ENCODE measurements around the gene CSRNP3. TPM values are rescaled to one million over a fixed set of nuclear protein-coding genes. Genes with fewer than 3 reads are reported as not detected.

Gene CSRNP3
- polyA plus RNA-seq, 1 donor (not counting 4 experiments of a cell fraction or from before 2014, with no cell fraction given), result 0.87 TPM

- Histone ChIP-seq H4K20me1 (ENCODE audit: control insufficient read depth, extremely low read depth, insufficient read depth, low read length) (no peaks in the 10 kb centered on the region), H3K27ac (ENCODE audit: control insufficient read depth, insufficient read depth, low read length) (no peak overlapping the region), H3K27me3 (ENCODE audit: control insufficient read depth, extremely low read depth, insufficient read depth, low read length) (no peaks in the 10 kb centered on the region), H3K9me1 (ENCODE audit: control insufficient read depth, extremely low read depth, insufficient read depth, low read length) (no peaks in the 10 kb centered on the region), H2AFZ (ENCODE audit: control insufficient read depth, low read length) (no peak overlapping the region), H3K9me3 (ENCODE audit: control insufficient read depth, low read depth, low read length) (no peaks in the 10 kb centered on the region), H3K9ac (ENCODE audit: control insufficient read depth, extremely low read depth, insufficient read depth, low read length) (no peak overlapping the region), H3K4me1 (ENCODE audit: control insufficient read depth, extremely low read depth, insufficient read depth, low read length) (no peaks in the 10 kb centered on the region), H3K36me3 (ENCODE audit: control insufficient read depth in 2 of 2, extremely low read depth in 1 of 2, insufficient read depth in 2 of 2, low read length in 2 of 2) (no peaks in the 10 kb centered on the region), H3K4me3 (ENCODE audit: control insufficient read depth in 2 of 3, extremely low read depth in 1 of 3, insufficient read depth in 2 of 3, low read depth in 1 of 3, low read length in 3 of 3) (no peak overlapping the region), H3K79me2 (ENCODE audit: control insufficient read depth, insufficient read depth, low read length) (no peaks in the 10 kb centered on the region), H3K4me2 (ENCODE audit: control insufficient read depth, extremely low read depth, insufficient read depth, low read depth, low read length) (no peak overlapping the region)
- dilution Hi-C loops (cut with MboI; ENCODE audit: extremely low pct_ligation_motif_present, low sequenced_read_pairs), result no loop called here
- TF ChIP-seq, protein P1, sequence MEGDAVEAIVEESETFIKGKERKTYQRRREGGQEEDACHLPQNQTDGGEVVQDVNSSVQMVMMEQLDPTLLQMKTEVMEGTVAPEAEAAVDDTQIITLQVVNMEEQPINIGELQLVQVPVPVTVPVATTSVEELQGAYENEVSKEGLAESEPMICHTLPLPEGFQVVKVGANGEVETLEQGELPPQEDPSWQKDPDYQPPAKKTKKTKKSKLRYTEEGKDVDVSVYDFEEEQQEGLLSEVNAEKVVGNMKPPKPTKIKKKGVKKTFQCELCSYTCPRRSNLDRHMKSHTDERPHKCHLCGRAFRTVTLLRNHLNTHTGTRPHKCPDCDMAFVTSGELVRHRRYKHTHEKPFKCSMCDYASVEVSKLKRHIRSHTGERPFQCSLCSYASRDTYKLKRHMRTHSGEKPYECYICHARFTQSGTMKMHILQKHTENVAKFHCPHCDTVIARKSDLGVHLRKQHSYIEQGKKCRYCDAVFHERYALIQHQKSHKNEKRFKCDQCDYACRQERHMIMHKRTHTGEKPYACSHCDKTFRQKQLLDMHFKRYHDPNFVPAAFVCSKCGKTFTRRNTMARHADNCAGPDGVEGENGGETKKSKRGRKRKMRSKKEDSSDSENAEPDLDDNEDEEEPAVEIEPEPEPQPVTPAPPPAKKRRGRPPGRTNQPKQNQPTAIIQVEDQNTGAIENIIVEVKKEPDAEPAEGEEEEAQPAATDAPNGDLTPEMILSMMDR (optimal IDR thresholded peaks at IDR 0.05 in 1 of 3, IDR thresholded peaks at IDR 0.05 in 1 of 3, conservative IDR thresholded peaks at IDR 0.05 in 1 of 3; ENCODE audit: extremely low read depth in 1 of 3, insufficient read depth in 2 of 3, low read length in 3 of 3), result no peak
- no peak for TF ChIP-seq EZH2 (IDR thresholded peaks at IDR 0.05; ENCODE audit: low read length)
- FAIRE-seq, result no peak
- DNase-seq (ENCODE audit: low read depth, low spot score), result no peak
Measured at GRCh38 chr2:165539985-165540384, 70.5 kb downstream of the CSRNP3 start.

GRCh38 chr2:165544897-165545296 lies 75.4 kb downstream of the CSRNP3 start:
- Histone ChIP-seq H3K79me2 (ENCODE audit: control insufficient read depth, insufficient read depth, low read length) (no peaks in the 10 kb centered on the region), H3K4me1 (ENCODE audit: control insufficient read depth, extremely low read depth, insufficient read depth, low read length) (no peaks in the 10 kb centered on the region), H3K36me3 (ENCODE audit: control insufficient read depth in 2 of 2, extremely low read depth in 1 of 2, insufficient read depth in 2 of 2, low read length in 2 of 2) (no peaks in the 10 kb centered on the region), H2AFZ (ENCODE audit: control insufficient read depth, low read length) (no peak overlapping the region), H4K20me1 (ENCODE audit: control insufficient read depth, extremely low read depth, insufficient read depth, low read length) (no peaks in the 10 kb centered on the region), H3K27ac (ENCODE audit: control insufficient read depth, insufficient read depth, low read length) (no peak overlapping the region), H3K9ac (ENCODE audit: control insufficient read depth, extremely low read depth, insufficient read depth, low read length) (no peak overlapping the region), H3K4me2 (ENCODE audit: control insufficient read depth, extremely low read depth, insufficient read depth, low read depth, low read length) (no peak overlapping the region), H3K9me3 (ENCODE audit: control insufficient read depth, low read depth, low read length) (no peaks in the 10 kb centered on the region), H3K27me3 (ENCODE audit: control insufficient read depth, extremely low read depth, insufficient read depth, low read length) (no peaks in the 10 kb centered on the region), H3K4me3 (ENCODE audit: control insufficient read depth in 2 of 3, extremely low read depth in 1 of 3, insufficient read depth in 2 of 3, low read depth in 1 of 3, low read length in 3 of 3) (no peak overlapping the region), H3K9me1 (ENCODE audit: control insufficient read depth, extremely low read depth, insufficient read depth, low read length) (no peaks in the 10 kb centered on the region)
- FAIRE-seq (no peak), DNase-seq (ENCODE audit: low read depth, low spot score) (no peak)
- dilution Hi-C loops (cut with MboI; ENCODE audit: extremely low pct_ligation_motif_present, low sequenced_read_pairs), result no loop called here
- TF ChIP-seq, protein P1 (optimal IDR thresholded peaks at IDR 0.05 in 1 of 3, IDR thresholded peaks at IDR 0.05 in 1 of 3, conservative IDR thresholded peaks at IDR 0.05 in 1 of 3; ENCODE audit: extremely low read depth in 1 of 3, insufficient read depth in 2 of 3, low read length in 3 of 3), result no peak
- no peak for TF ChIP-seq EZH2 (IDR thresholded peaks at IDR 0.05; ENCODE audit: low read length)
